GM21515 (cell line): ENCODE measurements around the gene GALNT12.

Experiments used
- ATAC-seq: cut with Tn5 transposase; IDR thresholded peaks from one replicate; pipeline ENCODE4 v1.9.1; 2021; ENCODE audit not compliant: unreplicated experiment

GALNT12 gene

GRCh38 chr9:98877311-98877710 lies 69.8 kb downstream of the GALNT12 start:
- no peak for ATAC-seq

DNA sequence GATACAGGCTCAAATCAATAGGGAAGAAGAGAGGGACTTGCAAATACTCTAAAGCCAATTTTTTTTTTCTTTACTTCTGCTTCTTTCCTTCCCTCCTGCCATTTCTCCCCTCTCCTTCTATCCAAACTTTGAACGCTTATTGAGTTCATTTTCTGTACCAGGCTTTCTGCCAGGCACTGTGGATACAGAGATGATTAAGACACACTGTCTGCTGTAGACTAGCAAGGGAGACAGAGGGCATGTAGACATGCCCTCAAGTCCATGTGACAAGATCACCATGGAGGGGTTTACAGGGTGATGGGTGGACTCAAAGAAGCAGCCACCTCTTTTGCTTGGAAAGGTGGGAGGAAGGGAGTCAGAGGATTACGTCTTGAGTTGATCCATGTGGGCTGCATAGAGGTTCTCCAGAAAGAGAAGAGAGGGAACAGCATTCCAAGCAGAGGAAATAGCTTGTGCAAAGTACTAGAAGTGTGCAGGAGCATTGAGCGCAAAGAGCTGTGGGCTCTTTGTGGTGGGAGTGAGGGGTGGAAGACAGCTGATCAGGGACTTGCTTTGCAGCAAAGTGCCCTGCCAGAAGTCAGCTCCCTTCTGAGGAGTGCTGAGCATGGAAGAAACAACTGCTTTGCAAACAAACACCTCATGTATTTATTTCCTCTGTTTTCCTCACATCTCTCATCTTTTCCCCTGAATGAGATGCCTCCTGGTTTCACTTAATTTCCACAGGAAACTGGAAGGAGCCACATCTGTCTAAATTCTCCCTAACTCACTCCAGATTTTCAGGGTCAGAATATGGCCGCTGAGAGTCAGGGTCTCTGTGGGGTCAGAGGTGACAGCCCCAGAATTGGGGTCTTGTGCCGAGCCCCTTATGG lies 71.9 kb downstream of the GALNT12 start:
- no peak for ATAC-seq

DNA sequence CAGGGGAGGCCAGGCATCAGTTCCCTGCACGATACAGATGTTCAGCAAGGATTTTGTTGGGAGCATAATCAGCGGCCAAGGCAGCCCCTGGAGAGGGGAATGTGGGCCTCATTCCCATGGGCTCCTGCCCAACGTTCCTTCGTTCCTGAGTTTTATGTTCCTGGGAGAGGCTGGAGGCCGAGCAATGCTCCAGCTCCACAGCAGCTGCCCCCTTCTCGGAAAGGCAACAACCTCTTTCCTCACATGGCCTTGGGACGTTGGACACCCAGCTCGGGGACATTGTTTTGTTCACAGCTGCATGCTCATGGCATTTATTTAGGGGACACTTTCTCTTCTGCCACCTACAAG lies 72.5 kb downstream of the GALNT12 start:
- no peak for ATAC-seq

GRCh38 chr9:98880311-98881015 lies 73.0 kb downstream of the GALNT12 start:
- no peak for ATAC-seq

- ATAC-seq, result no peak
Observed at GRCh38 chr9:98881356-98881755, 73.9 kb downstream of the GALNT12 start.

GRCh38 chr9:98881836-98882568 lies 74.5 kb downstream of the GALNT12 start:
- no peak for ATAC-seq

GRCh38 chr9:98882569-98882923 lies 75.1 kb downstream of the GALNT12 start:
- ATAC-seq, result no peak

DNA sequence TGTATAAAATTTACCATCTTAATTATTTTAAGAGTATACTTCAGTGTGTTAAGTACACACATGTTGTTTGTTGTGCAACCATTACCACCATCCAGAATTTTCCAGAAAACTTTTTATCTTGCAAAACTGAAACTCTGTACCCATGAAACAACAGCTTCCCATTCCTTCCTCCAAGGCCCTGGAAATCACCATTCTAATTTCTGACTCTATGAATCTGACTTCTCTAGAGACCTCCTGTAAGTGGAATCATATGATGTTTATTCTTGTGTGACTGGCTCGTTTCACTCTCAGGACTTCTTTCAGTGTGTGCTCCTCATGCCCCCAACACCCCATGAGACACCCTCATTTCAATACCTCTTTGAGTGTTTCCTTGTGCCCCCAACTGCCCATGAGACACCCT lies 75.8 kb downstream of the GALNT12 start:
- ATAC-seq, result no peak

GRCh38 chr9:98884849-98885248 lies 77.4 kb downstream of the GALNT12 start:
- no peak for ATAC-seq

- no peak for ATAC-seq
Observed at GRCh38 chr9:98885575-98886295, 78.3 kb downstream of the GALNT12 start.

- ATAC-seq, result no peak
Observed at GRCh38 chr9:98886691-98887229, 79.3 kb downstream of the GALNT12 start.

DNA sequence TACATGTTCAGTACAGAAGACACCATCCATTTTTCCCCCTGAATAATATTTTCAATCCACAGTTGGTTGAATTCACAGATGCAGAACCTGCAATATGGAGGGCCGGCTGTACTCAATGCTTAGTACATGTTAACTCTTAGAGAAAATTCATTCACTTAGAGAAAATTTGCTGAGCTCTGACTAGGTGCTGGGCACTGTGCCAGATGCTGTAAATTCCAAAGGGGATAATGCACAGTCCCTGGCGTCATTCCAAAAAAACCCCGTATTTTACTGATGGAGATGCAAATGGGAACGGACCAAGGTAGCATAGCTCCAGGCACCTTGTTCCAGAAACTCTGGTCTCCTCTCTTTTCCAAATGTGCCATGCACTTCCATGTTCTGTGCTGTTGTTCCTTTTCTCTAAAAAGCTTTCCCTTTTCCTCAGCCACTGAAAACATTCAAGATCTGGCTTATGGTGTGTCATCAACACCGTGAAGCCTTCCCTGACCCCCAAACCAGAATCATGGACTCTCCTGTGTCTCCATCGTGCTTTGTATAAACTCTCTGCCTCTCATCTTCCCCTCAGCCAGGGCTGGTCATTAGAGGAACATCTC lies 80.5 kb downstream of the GALNT12 start:
- ATAC-seq, result no peak

- no peak for ATAC-seq
Observed at GRCh38 chr9:98888801-98889421, 81.4 kb downstream of the GALNT12 start.

DNA sequence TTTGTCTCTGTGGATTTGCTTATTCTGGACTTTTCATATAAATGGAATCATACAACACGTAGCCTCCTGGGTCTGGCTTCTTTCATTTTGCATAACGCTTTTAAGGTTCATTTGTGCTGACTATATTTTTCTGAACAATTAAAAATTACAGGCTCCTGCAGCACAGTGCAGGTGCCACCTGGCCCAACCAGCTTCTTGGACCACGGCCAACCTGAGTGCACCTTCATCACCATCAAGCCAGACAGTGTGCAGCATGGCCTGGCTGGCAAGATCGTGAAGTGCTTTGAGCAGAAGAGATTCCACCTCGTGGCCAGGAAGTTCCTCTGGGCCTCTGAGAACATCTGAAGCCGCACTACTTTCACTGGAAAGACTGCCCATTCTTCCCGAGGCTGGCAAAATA lies 82.8 kb downstream of the GALNT12 start:
- ATAC-seq, result no peak

- ATAC-seq, result no peak
Observed at GRCh38 chr9:98892288-98892687, 84.8 kb downstream of the GALNT12 start.

GRCh38 chr9:98892690-98893089 lies 85.2 kb downstream of the GALNT12 start:
- no peak for ATAC-seq

- no peak for ATAC-seq
Observed at GRCh38 chr9:98894171-98894570, 86.7 kb downstream of the GALNT12 start.

DNA sequence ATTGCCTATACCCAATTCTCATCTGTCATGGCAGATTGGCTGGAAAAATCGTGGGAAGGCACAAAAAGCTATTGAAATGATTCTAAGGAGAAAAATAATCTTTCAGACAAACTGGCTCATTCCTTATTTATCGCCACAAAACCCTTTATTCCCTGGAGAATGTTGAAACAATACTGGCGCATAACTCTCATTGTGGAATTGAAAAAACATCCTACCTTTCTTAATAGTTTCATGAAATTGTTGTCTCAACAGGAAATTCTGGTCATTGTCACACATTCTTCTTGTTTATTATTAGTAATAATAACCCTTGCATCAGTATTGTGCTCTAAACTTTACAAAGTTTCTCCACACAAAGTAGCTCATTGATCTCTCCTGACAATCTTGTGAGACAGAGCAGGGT lies 87.3 kb downstream of the GALNT12 start:
- no peak for ATAC-seq

DNA sequence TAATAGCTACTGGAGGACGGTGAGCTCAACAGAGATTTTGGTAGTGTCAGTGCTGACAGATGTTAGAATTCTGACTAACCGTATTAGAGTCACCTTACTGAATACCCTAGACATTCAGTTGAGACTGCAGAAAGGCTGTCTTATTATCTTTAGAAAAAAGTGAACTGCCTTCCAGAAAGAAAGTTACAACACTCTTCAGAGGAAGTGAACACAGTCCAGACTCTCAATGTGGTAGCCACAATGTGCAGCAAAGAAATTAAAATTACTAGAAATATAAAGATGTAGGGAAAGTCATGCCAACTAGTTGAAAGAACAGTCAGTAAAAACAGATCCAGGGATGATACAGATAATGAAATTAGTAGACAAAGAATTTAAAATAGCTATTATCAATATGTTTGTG lies 89.2 kb downstream of the GALNT12 start:
- ATAC-seq, result no peak

GRCh38 chr9:98897745-98898144 lies 90.3 kb downstream of the GALNT12 start:
- no peak for ATAC-seq
